ENCODE results near the gene OPN3.

Gene OPN3

GRCh38 chr1:241591736-241592135 lies 48.4 kb downstream of the OPN3 start:
- H3K4me3 ChIP-seq (ENCODE audit: low read depth, low read length), result no peak overlapping the region
- no peak for TF ChIP-seq MYC (IDR thresholded peaks at IDR 0.05; ENCODE audit: low read depth, low read length)
- no peak for TF ChIP-seq CTCF (IDR thresholded peaks at IDR 0.05; ENCODE audit: low read depth, low read length)
- TF ChIP-seq MAX (IDR thresholded peaks at IDR 0.05; ENCODE audit: low read depth, low read length), result no peak
- TF ChIP-seq POLR2A (IDR thresholded peaks at IDR 0.05; ENCODE audit: extremely low read depth, insufficient read length), result no peak
- no peak for DNase-seq (ENCODE audit: low read depth)

- no peak overlapping the region for H3K4me3 ChIP-seq (ENCODE audit: low read depth, low read length)
- TF ChIP-seq MAX (IDR thresholded peaks at IDR 0.05; ENCODE audit: low read depth, low read length), result no peak
- TF ChIP-seq MYC (IDR thresholded peaks at IDR 0.05; ENCODE audit: low read depth, low read length), result no peak
- no peak for TF ChIP-seq CTCF (IDR thresholded peaks at IDR 0.05; ENCODE audit: low read depth, low read length)
- no peak for TF ChIP-seq POLR2A (IDR thresholded peaks at IDR 0.05; ENCODE audit: extremely low read depth, insufficient read length)
- DNase-seq (ENCODE audit: low read depth), result no peak
Observed at GRCh38 chr1:241591317-241591716, 48.9 kb downstream of the OPN3 start.

GRCh38 chr1:241590719-241591118 lies 49.5 kb downstream of the OPN3 start:
- TF ChIP-seq MAX (IDR thresholded peaks at IDR 0.05; ENCODE audit: low read depth, low read length) (no peak), POLR2A (IDR thresholded peaks at IDR 0.05; ENCODE audit: extremely low read depth, insufficient read length) (no peak), CTCF (IDR thresholded peaks at IDR 0.05; ENCODE audit: low read depth, low read length) (no peak), MYC (IDR thresholded peaks at IDR 0.05; ENCODE audit: low read depth, low read length) (no peak)
- DNase-seq (ENCODE audit: low read depth), result no peak
- H3K4me3 ChIP-seq (ENCODE audit: low read depth, low read length), result no peak overlapping the region

- DNase-seq (ENCODE audit: low read depth), result peak; percentile 21
- H3K4me3 ChIP-seq (ENCODE audit: low read depth, low read length), result no peak overlapping the region
Observed at GRCh38 chr1:241589521-241589920, 50.6 kb downstream of the OPN3 start.

GRCh38 chr1:241586905-241587512 lies 53.2 kb downstream of the OPN3 start:
- DNase-seq (ENCODE audit: low read depth), result no peak
- no peak for TF ChIP-seq MAX (IDR thresholded peaks at IDR 0.05; ENCODE audit: low read depth, low read length)
- no peak for TF ChIP-seq POLR2A (IDR thresholded peaks at IDR 0.05; ENCODE audit: extremely low read depth, insufficient read length)
- no peak for TF ChIP-seq CTCF (IDR thresholded peaks at IDR 0.05; ENCODE audit: low read depth, low read length)
- no peak for TF ChIP-seq MYC (IDR thresholded peaks at IDR 0.05; ENCODE audit: low read depth, low read length)

More at GRCh38 chr1:241589521-241589920, 50.6 kb downstream of the OPN3 start:
- TF ChIP-seq MAX (IDR thresholded peaks at IDR 0.05; ENCODE audit: low read depth, low read length), result no peak
- no peak for TF ChIP-seq MYC (IDR thresholded peaks at IDR 0.05; ENCODE audit: low read depth, low read length)
- no peak for TF ChIP-seq CTCF (IDR thresholded peaks at IDR 0.05; ENCODE audit: low read depth, low read length)
- TF ChIP-seq POLR2A (IDR thresholded peaks at IDR 0.05; ENCODE audit: extremely low read depth, insufficient read length), result no peak

More at GRCh38 chr1:241586905-241587512, 53.2 kb downstream of the OPN3 start:
- H3K4me3 ChIP-seq (ENCODE audit: low read depth, low read length), result no peak overlapping the region

Data from NB4 (cell line).